AG04449 (cell line): ENCODE results near the gene ADAMTS14.
A peak's percentile ranks its signal among the peaks of the same experiment; 100 is the strongest.

Experiments
- CTCF ChIA-PET: fragments of 350-600 bp; formaldehyde crosslinking; extraction: SDS; loops from one replicate; lab custom pipeline; 2021; ENCODE audit warnings: antibody characterized with exemption; lab: Yijun Ruan, JAX
- POLR2A ChIA-PET: fragments of 400-600, 350-600 bp; formaldehyde crosslinking; extraction: SDS; loops from one replicate; lab custom pipeline; 2020; ENCODE audit warnings: antibody characterized with exemption, inconsistent platforms; lab: Yijun Ruan, JAX
- DNase-seq: peaks from one replicate; pipeline ENCODE4 v3.0.0-alpha.2; 2010; ENCODE audit warnings: low read depth, low spot score
- H3K4me3 ChIP-seq: 2 replicates; pipeline ENCODE4 v1.5.1; 2011; ENCODE audit warnings: low read depth, mild to moderate bottlenecking, control low read depth, low read length
- CTCF ChIP-seq: IDR thresholded peaks from one replicate; pipeline ENCODE4 v1.5.1; 2011; ENCODE audit warnings: mild to moderate bottlenecking, moderate library complexity, low read length, control low read depth, inconsistent platforms; ENCODE audit not compliant: insufficient read depth; ENCODE audit errors: missing control alignments

Gene ADAMTS14

GRCh38 chr10:70694418-70695141 is 22.3 kb downstream of the ADAMTS14 start:
- ChIA-PET CTCF (interaction anchor here (0.7 to 1.1 kb wide), 2 partner anchors 64 to 145 kb away, joined by 3 to 5 read pairs; no protein-coding TSS in a partner anchor), POLR2A (interaction anchor here (0.5 to 1.3 kb wide), 3 partner anchors 16 to 57 kb away, joined by 3 to 6 read pairs (median 6); no protein-coding TSS in a partner anchor)
- no peak overlapping the region; the same call in 1 of the 2 replicates for H3K4me3 ChIP-seq
- TF ChIP-seq CTCF = no peak
- DNase-seq = peak; percentile 55

- ChIA-PET CTCF (interaction anchor here (0.9 to 1.8 kb wide), 2 partner anchors 21 to 63 kb away, joined by 3 to 6 read pairs; no protein-coding TSS in a partner anchor), POLR2A (no interaction called here)
- TF ChIP-seq CTCF = no peak
- no peak overlapping the region for H3K4me3 ChIP-seq
- DNase-seq = no peak
Measured at GRCh38 chr10:70695241-70696030, 23.1 kb downstream of the ADAMTS14 start.

GRCh38 chr10:70698211-70698610 is 25.9 kb downstream of the ADAMTS14 start:
- TF ChIP-seq CTCF = no peak
- DNase-seq = no peak
- CTCF ChIA-PET = interaction anchor here (0.9 kb wide), 1 partner anchor 148 kb away, joined by 3 read pairs; no protein-coding TSS in a partner anchor
- POLR2A ChIA-PET = no interaction called here
- no peak overlapping the region for H3K4me3 ChIP-seq

- POLR2A ChIA-PET = no interaction called here
- CTCF ChIA-PET = no interaction called here
- no peak for TF ChIP-seq CTCF
- DNase-seq = no peak
- H3K4me3 ChIP-seq = no peak overlapping the region
Measured at GRCh38 chr10:70699063-70699658, 26.9 kb downstream of the ADAMTS14 start.

GRCh38 chr10:70699659-70700174 is 27.4 kb downstream of the ADAMTS14 start:
- DNase-seq = no peak
- ChIA-PET POLR2A (no interaction called here), CTCF (no interaction called here)
- H3K4me3 ChIP-seq = no peak overlapping the region
- no peak for TF ChIP-seq CTCF
